ENCODE measurements around the gene PARVG. TPM values are rescaled to one million over a fixed set of nuclear protein-coding genes. Genes with fewer than 3 reads are reported as not detected.

Gene PARVG
- total and polyA plus RNA-seq, 9 of the 15 experiments (the other 6 are each of a cell fraction or from before 2014, with no cell fraction given), result 0.35 TPM; not detected in 8

- TF ChIP-seq ZFP91 (CRISPR knock-in tag; IDR thresholded peaks at IDR 0.05), result no peak
- TF ChIP-seq HNRNPUL1 (IDR thresholded peaks at IDR 0.05; ENCODE audit: low read length), result no peak
- no peak for TF ChIP-seq MTA1 (IDR thresholded peaks at IDR 0.05; ENCODE audit: borderline replicate concordance)
- TF ChIP-seq ZNF232 (CRISPR knock-in tag; IDR thresholded peaks at IDR 0.05), result no peak
- TF ChIP-seq TARDBP (IDR thresholded peaks at IDR 0.05), result no peak
These were observed 10.3 kb upstream of the PARVG start (continued) for GRCh38 chr22:44170470-44170869.

DNA sequence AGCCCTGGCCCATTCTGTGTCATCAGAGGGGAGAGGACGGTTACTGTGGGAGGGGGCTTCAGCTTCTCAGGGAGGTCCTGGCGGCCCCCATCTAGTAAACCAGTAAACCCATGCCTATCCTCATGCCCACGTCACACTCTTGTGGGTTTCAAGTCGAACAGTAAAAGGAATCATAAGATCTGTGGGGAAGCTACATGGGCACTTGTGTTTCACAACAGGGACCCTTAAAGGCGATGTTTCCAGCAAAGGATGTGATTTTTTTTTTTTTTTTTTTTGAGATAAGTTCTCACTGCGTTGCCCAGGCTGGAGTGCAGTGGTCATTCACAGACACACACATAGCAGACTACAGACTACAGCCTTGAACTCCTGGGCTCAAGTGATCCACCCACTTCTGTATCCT lies 9.2 kb upstream of the PARVG start:
- in situ Hi-C loops (cut with MboI) (no loop called here), intact Hi-C loops (cut with micrococcal nuclease) (no loop called here)
- no peak for DNase-seq (ENCODE audit: extremely low read depth in 1 of 4, low spot score in 3 of 4)
- no TSS peak for BruUV-seq (replicated peaks)
- no peaks in the 10 kb centered on the region; a peak in 1 of 5 replicates for H3K27me3 ChIP-seq (ENCODE audit: control insufficient read depth in 2 of 2, insufficient read depth in 2 of 2, low read length in 2 of 2)
- WGBS (ENCODE audit: insufficient coverage, low coverage, missing lambda C conversion rate), result 49% methylated on average over 2 of the region's 6 CpGs
- POLR2A ChIA-PET, result no interaction called here
- no peak overlapping the region for H3K9ac ChIP-seq (ENCODE audit: insufficient read depth in 1 of 2, low read depth in 2 of 2, low read length in 2 of 2)
- H3K36me3 ChIP-seq (ENCODE audit: control insufficient read depth, insufficient read depth, low read length), result no peaks in the 10 kb centered on the region
- H3K9me1 ChIP-seq (ENCODE audit: control insufficient read depth, insufficient read depth, low read length), result no peaks in the 10 kb centered on the region
- no peaks in the 10 kb centered on the region for H4K20me1 ChIP-seq (replicated peaks; ENCODE audit: control insufficient read depth, insufficient read depth, low read length)
- no peak overlapping the region for H3K27ac ChIP-seq (ENCODE audit: extremely low read depth, low read depth, low read length)
- H3K4me1 ChIP-seq (replicated peaks in 1 of 2; ENCODE audit: control insufficient read depth in 2 of 2, insufficient read depth in 2 of 2, low read length in 2 of 2), result no peaks in the 10 kb centered on the region
- no peak overlapping the region for H2AFZ ChIP-seq (ENCODE audit: low read depth, low read length)
- no peaks in the 10 kb centered on the region for H3K79me2 ChIP-seq (ENCODE audit: control insufficient read depth, insufficient read depth, low read length)
- H3K4me3 ChIP-seq, result no peak overlapping the region
- H3K9me3 ChIP-seq (replicated peaks; ENCODE audit: control insufficient read depth, insufficient read depth, low read depth, low read length), result no peaks in the 10 kb centered on the region
- H3K4me2 ChIP-seq (ENCODE audit: insufficient read depth, low read length), result no peak overlapping the region
- ATAC-seq, result no peak
- no peak for FAIRE-seq
- CTCF ChIA-PET (ENCODE audit: low intra/inter-chr PET ratio), result no interaction called here
- TF ChIP-seq ILK (tag; IDR thresholded peaks at IDR 0.05; ENCODE audit: borderline replicate concordance, low read depth), result no peak
- no peak for TF ChIP-seq SAP30 (IDR thresholded peaks at IDR 0.05; ENCODE audit: borderline replicate concordance, insufficient read depth, low read depth, low read length, poor library complexity, severe bottlenecking)
- no peak for TF ChIP-seq NCOA2 (IDR thresholded peaks at IDR 0.05; ENCODE audit: partially characterized antibody in 2 of 2)
- no peak for TF ChIP-seq TSHZ1 (CRISPR knock-in tag; IDR thresholded peaks at IDR 0.05)
- no peak for TF ChIP-seq GMEB1 (CRISPR knock-in tag; IDR thresholded peaks at IDR 0.05)
- no peak for TF ChIP-seq RNF2 (IDR thresholded peaks at IDR 0.05)
- TF ChIP-seq NFXL1 (CRISPR knock-in tag; IDR thresholded peaks at IDR 0.05), result no peak
- no peak for TF ChIP-seq HSF4 (CRISPR knock-in tag; IDR thresholded peaks at IDR 0.05; ENCODE audit: borderline replicate concordance)

Data from K562 (cell line).